ENCODE data around the gene RNU1-3.
"Not testable (repeated sequence)": the region's sequence is repeated elsewhere in the genome, so short reads cannot be mapped to it uniquely, and the experiment has no call there.

- not testable (repeated sequence) for TF ChIP-seq CTCF (conservative IDR thresholded peaks at IDR 0.05); EZH2 (IDR thresholded peaks at IDR 0.05; ENCODE audit: low read depth)
Measured at GRCh38 chr1:16645271-16646060, 21.3 kb downstream of the RNU1-3 start.
